Measurements from ENCODE around the gene KIF4B.

DNA sequence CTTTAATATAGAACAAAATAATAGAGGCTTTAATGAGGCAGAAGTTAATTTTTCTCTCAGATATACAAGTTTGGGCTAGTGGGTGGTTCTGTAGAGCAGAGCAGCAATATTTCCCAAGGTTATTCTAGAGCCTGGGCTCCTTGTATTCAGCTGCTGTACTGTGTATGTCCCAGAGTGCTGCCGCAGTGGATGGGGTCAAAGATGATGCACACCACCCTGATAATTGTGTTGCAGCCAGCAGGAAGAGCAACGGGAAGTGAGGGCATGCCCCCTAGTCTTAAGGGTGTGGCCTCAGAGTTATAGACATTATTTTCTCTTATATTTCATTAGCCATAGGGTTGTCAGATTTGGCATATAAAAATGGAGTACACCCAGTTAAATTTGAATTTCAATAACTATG, 23.9 kb upstream of the KIF4B start:
- TF ChIP-seq, protein P1, sequence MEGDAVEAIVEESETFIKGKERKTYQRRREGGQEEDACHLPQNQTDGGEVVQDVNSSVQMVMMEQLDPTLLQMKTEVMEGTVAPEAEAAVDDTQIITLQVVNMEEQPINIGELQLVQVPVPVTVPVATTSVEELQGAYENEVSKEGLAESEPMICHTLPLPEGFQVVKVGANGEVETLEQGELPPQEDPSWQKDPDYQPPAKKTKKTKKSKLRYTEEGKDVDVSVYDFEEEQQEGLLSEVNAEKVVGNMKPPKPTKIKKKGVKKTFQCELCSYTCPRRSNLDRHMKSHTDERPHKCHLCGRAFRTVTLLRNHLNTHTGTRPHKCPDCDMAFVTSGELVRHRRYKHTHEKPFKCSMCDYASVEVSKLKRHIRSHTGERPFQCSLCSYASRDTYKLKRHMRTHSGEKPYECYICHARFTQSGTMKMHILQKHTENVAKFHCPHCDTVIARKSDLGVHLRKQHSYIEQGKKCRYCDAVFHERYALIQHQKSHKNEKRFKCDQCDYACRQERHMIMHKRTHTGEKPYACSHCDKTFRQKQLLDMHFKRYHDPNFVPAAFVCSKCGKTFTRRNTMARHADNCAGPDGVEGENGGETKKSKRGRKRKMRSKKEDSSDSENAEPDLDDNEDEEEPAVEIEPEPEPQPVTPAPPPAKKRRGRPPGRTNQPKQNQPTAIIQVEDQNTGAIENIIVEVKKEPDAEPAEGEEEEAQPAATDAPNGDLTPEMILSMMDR (IDR thresholded peaks at IDR 0.05): no peak
- no peak for TF ChIP-seq POLR2AphosphoS5 (IDR thresholded peaks at IDR 0.05)
- no peak for TF ChIP-seq EP300 (IDR thresholded peaks at IDR 0.05)
